ENCODE data around the gene FAM20C. TPM values are rescaled to one million over a fixed set of nuclear protein-coding genes. Genes with fewer than 3 reads are reported as not detected.
"Not testable (repeated sequence)": the region's sequence is repeated elsewhere in the genome, so short reads cannot be mapped to it uniquely, and the experiment has no call there.

FAM20C gene
- total RNA-seq, 1 experiment from 2014 or later, result 34.0 TPM

DNA sequence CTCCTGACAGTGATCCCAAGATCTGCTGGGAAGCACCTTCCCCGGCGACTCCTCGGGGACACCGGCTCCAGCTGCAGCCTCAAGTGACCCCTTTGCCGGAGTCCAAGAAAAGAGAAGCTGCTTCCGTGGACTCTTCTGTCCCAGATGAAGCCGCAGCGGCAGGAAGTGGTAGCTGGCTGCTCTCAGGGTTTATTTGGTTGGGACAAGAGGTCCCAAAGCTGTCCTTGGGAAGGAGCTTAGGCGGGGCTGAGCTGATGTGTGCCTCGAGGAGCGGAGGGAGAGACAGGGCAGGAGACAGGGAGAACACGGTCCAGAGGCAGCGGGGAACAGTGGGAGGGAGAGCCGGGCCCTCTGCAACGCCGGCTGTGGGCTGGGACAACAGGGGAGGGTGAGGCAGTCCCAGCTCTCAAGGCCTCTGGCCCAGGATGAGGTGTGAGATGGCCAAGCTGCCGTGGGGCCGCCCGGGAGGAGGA is 13.1 kb upstream of the FAM20C start:
- TF ChIP-seq, protein P1, sequence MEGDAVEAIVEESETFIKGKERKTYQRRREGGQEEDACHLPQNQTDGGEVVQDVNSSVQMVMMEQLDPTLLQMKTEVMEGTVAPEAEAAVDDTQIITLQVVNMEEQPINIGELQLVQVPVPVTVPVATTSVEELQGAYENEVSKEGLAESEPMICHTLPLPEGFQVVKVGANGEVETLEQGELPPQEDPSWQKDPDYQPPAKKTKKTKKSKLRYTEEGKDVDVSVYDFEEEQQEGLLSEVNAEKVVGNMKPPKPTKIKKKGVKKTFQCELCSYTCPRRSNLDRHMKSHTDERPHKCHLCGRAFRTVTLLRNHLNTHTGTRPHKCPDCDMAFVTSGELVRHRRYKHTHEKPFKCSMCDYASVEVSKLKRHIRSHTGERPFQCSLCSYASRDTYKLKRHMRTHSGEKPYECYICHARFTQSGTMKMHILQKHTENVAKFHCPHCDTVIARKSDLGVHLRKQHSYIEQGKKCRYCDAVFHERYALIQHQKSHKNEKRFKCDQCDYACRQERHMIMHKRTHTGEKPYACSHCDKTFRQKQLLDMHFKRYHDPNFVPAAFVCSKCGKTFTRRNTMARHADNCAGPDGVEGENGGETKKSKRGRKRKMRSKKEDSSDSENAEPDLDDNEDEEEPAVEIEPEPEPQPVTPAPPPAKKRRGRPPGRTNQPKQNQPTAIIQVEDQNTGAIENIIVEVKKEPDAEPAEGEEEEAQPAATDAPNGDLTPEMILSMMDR (IDR thresholded peaks at IDR 0.05; ENCODE audit: insufficient read depth in 1 of 2, low read depth in 1 of 2, low read length in 1 of 2, severe bottlenecking in 1 of 2, unreplicated experiment in 1 of 2), result no peak
- Histone ChIP-seq H3K4me3 (ENCODE audit: low read depth, low read length) (no peak overlapping the region), H3K4me1 (no peaks in the 10 kb centered on the region), H3K27me3 (replicated peaks; ENCODE audit: control insufficient read depth, insufficient read depth, low read length) (no peaks in the 10 kb centered on the region; the same call in 1 of the 2 replicates), H3K9me3 (no peaks in the 10 kb centered on the region), H3K36me3 (ENCODE audit: control insufficient read depth, insufficient read depth, low read length) (no peaks in the 10 kb centered on the region)
- ChIA-PET POLR2A (no interaction called here), CTCF (no interaction called here)
- Mint-ChIP-seq H3K4me3 (ENCODE audit: unreplicated experiment) (no peak overlapping the region), H3K4me1 (ENCODE audit: low read depth, unreplicated experiment) (no peaks in the 10 kb centered on the region), H3K9me3 (ENCODE audit: unreplicated experiment) (no peaks in the 10 kb centered on the region), H3K27me3 (ENCODE audit: insufficient read depth, unreplicated experiment) (peaks cover 12% of the 10 kb centered on the region), H3K36me3 (ENCODE audit: insufficient read depth, unreplicated experiment) (peaks cover 4% of the 10 kb centered on the region), H3K27ac (ENCODE audit: unreplicated experiment) (no peak overlapping the region)
- intact Hi-C loops (cut with micrococcal nuclease; ENCODE audit: unreplicated experiment), result no loop called here
- DNase-seq, result no peak
- BruUV-seq (replicated peaks), result no TSS peak

DNA sequence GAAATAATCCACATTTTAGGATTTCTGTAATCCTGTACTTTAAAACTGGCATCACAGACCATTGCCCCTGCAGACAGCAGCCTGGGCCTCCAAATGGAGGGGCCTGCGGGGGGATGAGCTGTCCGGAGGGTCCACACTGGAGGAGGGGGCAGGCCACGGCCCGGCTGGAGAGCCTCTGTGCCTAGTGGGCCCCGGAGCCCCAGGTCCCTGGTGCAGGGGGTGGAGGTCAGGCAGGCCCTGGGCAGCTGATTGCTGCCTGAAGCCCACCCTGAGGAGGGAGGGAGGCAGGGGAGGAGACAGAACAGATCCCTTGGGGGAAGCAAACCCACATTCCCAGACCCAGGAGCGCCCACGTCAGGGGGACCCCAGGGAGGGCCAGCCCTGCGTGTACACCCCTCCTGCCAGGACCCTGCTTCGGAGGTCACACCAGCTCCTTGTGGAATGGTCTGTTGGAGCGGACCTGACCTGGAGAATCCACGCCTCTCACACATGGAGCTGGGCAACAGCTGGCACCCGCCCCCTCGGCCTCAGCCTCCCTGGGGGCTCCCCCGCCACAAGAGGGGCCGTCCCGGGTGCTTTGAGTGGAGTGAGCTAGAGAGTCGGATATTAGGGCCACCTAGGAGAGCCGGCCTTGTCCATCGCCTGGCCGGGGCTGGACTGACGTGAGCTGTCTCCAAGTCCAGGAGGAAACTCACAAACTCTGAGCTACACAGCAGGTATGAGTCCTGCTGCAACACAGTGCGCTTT is 12.2 kb upstream of the FAM20C start:
- Histone ChIP-seq H3K4me3 (ENCODE audit: low read depth, low read length) (no peak overlapping the region), H3K36me3 (ENCODE audit: control insufficient read depth, insufficient read depth, low read length) (no peaks in the 10 kb centered on the region), H3K9me3 (no peaks in the 10 kb centered on the region), H3K27me3 (replicated peaks; ENCODE audit: control insufficient read depth, insufficient read depth, low read length) (no peaks in the 10 kb centered on the region; the same call in 1 of the 2 replicates), H3K4me1 (no peaks in the 10 kb centered on the region)
- Mint-ChIP-seq H3K4me1 (ENCODE audit: low read depth, unreplicated experiment) (no peaks in the 10 kb centered on the region), H3K36me3 (ENCODE audit: insufficient read depth, unreplicated experiment) (peaks cover 4% of the 10 kb centered on the region), H3K9me3 (ENCODE audit: unreplicated experiment) (no peaks in the 10 kb centered on the region), H3K27me3 (ENCODE audit: insufficient read depth, unreplicated experiment) (peaks cover 12% of the 10 kb centered on the region), H3K27ac (ENCODE audit: unreplicated experiment) (no peak overlapping the region), H3K4me3 (ENCODE audit: unreplicated experiment) (no peak overlapping the region)
- ChIA-PET CTCF (no interaction called here), POLR2A (no interaction called here)
- intact Hi-C loops (cut with micrococcal nuclease; ENCODE audit: unreplicated experiment), result no loop called here
- no TSS peak for BruUV-seq (replicated peaks)
- TF ChIP-seq, protein P1 (IDR thresholded peaks at IDR 0.05; ENCODE audit: insufficient read depth in 1 of 2, low read depth in 1 of 2, low read length in 1 of 2, severe bottlenecking in 1 of 2, unreplicated experiment in 1 of 2), result no peak
- no peak for DNase-seq

DNA sequence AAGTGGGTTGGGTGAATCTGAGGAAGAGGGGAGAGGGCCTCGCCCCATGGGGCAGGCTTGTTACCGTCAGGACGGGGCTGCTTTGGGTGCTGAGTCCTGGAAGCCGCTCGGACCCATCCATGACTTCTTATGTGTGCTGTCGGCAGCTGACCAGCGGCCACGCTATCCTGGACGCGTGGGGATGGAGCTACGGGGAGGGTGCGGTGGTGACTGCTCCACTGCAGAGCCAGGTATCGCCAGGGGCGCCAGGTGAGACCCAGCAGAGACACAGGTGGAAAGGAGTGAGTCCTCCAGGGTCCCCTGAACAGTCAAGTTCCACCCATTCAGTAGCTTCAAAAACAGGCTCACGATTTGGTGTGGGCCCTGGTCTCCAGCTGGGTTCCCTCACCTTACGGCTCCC is 10.6 kb upstream of the FAM20C start:
- TF ChIP-seq, protein P1 (IDR thresholded peaks at IDR 0.05; ENCODE audit: insufficient read depth in 1 of 2, low read depth in 1 of 2, low read length in 1 of 2, severe bottlenecking in 1 of 2, unreplicated experiment in 1 of 2), result no peak
- Mint-ChIP-seq H3K27me3 (ENCODE audit: insufficient read depth, unreplicated experiment) (peaks cover 12% of the 10 kb centered on the region), H3K9me3 (ENCODE audit: unreplicated experiment) (no peaks in the 10 kb centered on the region), H3K36me3 (ENCODE audit: insufficient read depth, unreplicated experiment) (peaks cover 4% of the 10 kb centered on the region), H3K4me1 (ENCODE audit: low read depth, unreplicated experiment) (no peaks in the 10 kb centered on the region), H3K4me3 (ENCODE audit: unreplicated experiment) (no peak overlapping the region), H3K27ac (ENCODE audit: unreplicated experiment) (no peak overlapping the region)
- Histone ChIP-seq H3K9me3 (no peaks in the 10 kb centered on the region), H3K27me3 (replicated peaks; ENCODE audit: control insufficient read depth, insufficient read depth, low read length) (no peaks in the 10 kb centered on the region; the same call in 1 of the 2 replicates), H3K36me3 (ENCODE audit: control insufficient read depth, insufficient read depth, low read length) (no peaks in the 10 kb centered on the region), H3K4me1 (no peaks in the 10 kb centered on the region), H3K4me3 (ENCODE audit: low read depth, low read length) (no peak overlapping the region)
- POLR2A ChIA-PET, result no interaction called here
- no TSS peak for BruUV-seq (replicated peaks)
- DNase-seq, result no peak
- CTCF ChIA-PET, result no interaction called here
- intact Hi-C loops (cut with micrococcal nuclease; ENCODE audit: unreplicated experiment), result no loop called here

DNA sequence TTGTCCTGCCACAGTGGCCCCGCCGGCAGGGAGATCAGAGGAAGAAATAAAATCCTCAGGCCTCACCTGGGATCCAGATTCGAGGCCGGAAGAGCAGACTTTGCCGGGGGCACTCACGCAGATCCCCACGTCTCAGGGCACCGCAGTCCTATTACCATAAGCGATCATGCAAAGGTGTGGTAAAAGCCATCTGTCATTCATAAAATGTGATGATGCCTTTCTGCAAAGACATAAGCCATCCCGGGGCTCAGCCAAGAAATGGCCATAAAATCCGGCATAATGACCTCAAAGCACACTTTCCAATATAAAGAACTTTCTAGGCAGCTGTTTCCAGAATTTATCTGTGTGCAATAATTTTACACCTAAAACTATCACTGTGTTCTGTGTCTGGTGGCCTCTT is 9.9 kb upstream of the FAM20C start:
- H3K9me3 ChIP-seq; POLR2A ChIA-PET; DNase-seq; H3K4me1 ChIP-seq; H3K4me1 Mint-ChIP-seq (ENCODE audit: low read depth, unreplicated experiment); H3K4me3 ChIP-seq (ENCODE audit: low read depth, low read length); H3K9me3 Mint-ChIP-seq (ENCODE audit: unreplicated experiment); intact Hi-C loops (cut with micrococcal nuclease; ENCODE audit: unreplicated experiment); H3K27me3 Mint-ChIP-seq (ENCODE audit: insufficient read depth, unreplicated experiment); CTCF ChIA-PET; BruUV-seq (replicated peaks); H3K36me3 ChIP-seq (ENCODE audit: control insufficient read depth, insufficient read depth, low read length); H3K36me3 Mint-ChIP-seq (ENCODE audit: insufficient read depth, unreplicated experiment); H3K4me3 Mint-ChIP-seq (ENCODE audit: unreplicated experiment); H3K27me3 ChIP-seq (replicated peaks; ENCODE audit: control insufficient read depth, insufficient read depth, low read length); H3K27ac Mint-ChIP-seq (ENCODE audit: unreplicated experiment): not testable (repeated sequence)

All from Caco-2 (cell line).